K562 (cell line): Measurements from ENCODE around the gene RTN4. TPM values are rescaled to one million over a fixed set of nuclear protein-coding genes. Genes with fewer than 3 reads are reported as not detected.
A peak's percentile ranks its signal among the peaks of the same experiment; 100 is the strongest.

Experiments used
- ARID1B ChIP-seq: fragments of 450-650 bp; IDR thresholded peaks from 2 replicates; pipeline ENCODE4 v1.6.1; 2016; ENCODE audit warnings: antibody characterized with exemption, mild to moderate bottlenecking, inconsistent platforms
- ARID3A ChIP-seq: IDR thresholded peaks from 2 replicates; pipeline ENCODE4 v1.6.1; 2012; ENCODE audit warnings: low read depth, low read length, improper control_type of control experiment, borderline replicate concordance
- BRD9 ChIP-seq: fragments of 450-650 bp; IDR thresholded peaks from 2 replicates; pipeline ENCODE4 v1.6.1; 2018; ENCODE audit warnings: low read depth; ENCODE audit not compliant: partially characterized antibody
- CBFA2T3 ChIP-seq: fragments of 450-650 bp; IDR thresholded peaks from 2 replicates; pipeline ENCODE4 v1.6.1; 2017
- CEBPG ChIP-seq, 3 experiments: fragments of 200-800 bp in 1 of 3; sonication (Bioruptor generic) in 1 of 3; sonication (generic) in 1 of 3; formaldehyde crosslinking in 1 of 3; IDR thresholded peaks in 2 of 3; conservative IDR thresholded peaks in 1 of 3; 2 replicates each; pipeline versions ENCODE4 v1.6.1 to v1.8.0; 2016 to 2022; ENCODE audit warnings: missing compliant biosample characterization in 2 of 3, missing genetic modification characterization in 2 of 3, mild to moderate bottlenecking in 1 of 3, missing genetic modification reagents in 1 of 3
- HDGF ChIP-seq: fragments of 450-650 bp; IDR thresholded peaks from 2 replicates; pipeline ENCODE4 v1.6.1; 2016
- JUND ChIP-seq, 2 experiments: IDR thresholded peaks; 2 replicates in 1 of 2; 3 replicates in 1 of 2; pipeline ENCODE4 v1.6.1; 2011; ENCODE audit warnings: borderline replicate concordance in 2 of 2, low read depth in 2 of 2, low read length in 2 of 2, improper control_type of control experiment in 1 of 2, missing biosample characterization in 1 of 2, missing genetic modification characterization in 1 of 2, missing genetic modification reagents in 1 of 2
- KLF16 ChIP-seq: IDR thresholded peaks from 2 replicates; pipeline ENCODE4 v1.6.1; 2016; ENCODE audit warnings: antibody characterized with exemption
- LCOR ChIP-seq: sonication (generic); formaldehyde crosslinking; IDR thresholded peaks from 2 replicates; pipeline ENCODE4 v1.8.0; 2022; ENCODE audit warnings: mild to moderate bottlenecking, missing genetic modification reagents
- LEF1 ChIP-seq: fragments of 450-650 bp; IDR thresholded peaks from 2 replicates; pipeline ENCODE4 v1.6.1; 2016; ENCODE audit warnings: mild to moderate bottlenecking
- MEF2D ChIP-seq: conservative IDR thresholded peaks from 2 replicates; pipeline ENCODE4 v1.6.1; 2016; ENCODE audit warnings: low read depth, missing genetic modification characterization, missing compliant biosample characterization
- MTA2 ChIP-seq: fragments of 450-650 bp; IDR thresholded peaks from 2 replicates; pipeline ENCODE4 v1.6.1; 2016; ENCODE audit warnings: low read depth
- MTA3 ChIP-seq: fragments of 450-650 bp; formaldehyde crosslinking; IDR thresholded peaks from 2 replicates; pipeline ENCODE4 v1.6.1; 2017; ENCODE audit warnings: mild to moderate bottlenecking, borderline replicate concordance
- PBX2 ChIP-seq, 2 experiments: IDR thresholded peaks in 1 of 2; conservative IDR thresholded peaks in 1 of 2; 2 replicates each; pipeline ENCODE4 v1.6.1; 2016; ENCODE audit warnings: low read depth in 2 of 2, mild to moderate bottlenecking in 1 of 2, missing compliant biosample characterization in 1 of 2, missing genetic modification characterization in 1 of 2, moderate library complexity in 1 of 2
- POLR3G ChIP-seq: IDR thresholded peaks from 2 replicates; pipeline ENCODE4 v1.6.1; 2011; ENCODE audit not compliant: insufficient read length, insufficient replicate concordance; ENCODE audit errors: extremely low read depth
- RBM14 ChIP-seq: fragments of 200-400 bp; formaldehyde crosslinking; IDR thresholded peaks from 2 replicates; pipeline ENCODE4 v1.6.1; 2018; ENCODE audit warnings: low read depth, mild to moderate bottlenecking, low read length, moderate library complexity, borderline replicate concordance; ENCODE audit not compliant: insufficient read depth
- SMARCA4 ChIP-seq: fragments of 450-650 bp; IDR thresholded peaks from 2 replicates; pipeline ENCODE4 v1.6.1; 2016
- SNRNP70 ChIP-seq: fragments of 200-400 bp; formaldehyde crosslinking; optimal IDR thresholded peaks from 2 replicates; pipeline ENCODE3; 2017; ENCODE audit warnings: low read depth, low read length
- SOX6 ChIP-seq: fragments of 450-650 bp; IDR thresholded peaks from 2 replicates; pipeline ENCODE4 v1.6.1; 2014; ENCODE audit warnings: mild to moderate bottlenecking
- TRIM24 ChIP-seq, 2 experiments: fragments of 450-650 bp; IDR thresholded peaks; 2 replicates each; pipeline ENCODE4 v1.6.1; 2016
- VEZF1 ChIP-seq: fragments of 200-800 bp; sonication (Bioruptor generic); IDR thresholded peaks from 2 replicates; pipeline ENCODE4 v1.6.1; 2017; ENCODE audit warnings: missing genetic modification characterization, missing compliant biosample characterization
- ZNF212 ChIP-seq: fragments of 450-650 bp; formaldehyde crosslinking; IDR thresholded peaks from 2 replicates; pipeline ENCODE4 v1.4.0; 2020; ENCODE audit warnings: mild to moderate bottlenecking
- ZNF311 ChIP-seq: fragments of 250-450 bp; sonication (Bioruptor Pico); IDR thresholded peaks from 2 replicates; pipeline ENCODE4 v1.4.0; 2020; ENCODE audit warnings: mild to moderate bottlenecking, moderate library complexity
- polyA plus RNA-seq, 8 experiments: library from polyadenylated mRNA; depleted of rRNA in 4 of 8; stranded (reverse) in 5 of 8; unstranded in 3 of 8; fragments of >200 nt; fragmentation: Nextera tagmentation in 2 of 8; fragmentation: Illumina TruSeq in 1 of 8; extraction: Ambion mirVana in 2 of 8; extraction: Trizol in 1 of 8; gene quantifications; 2 replicates each; pipeline versions ENCODE4 v1.2.1 to v1.2.3, GENCODE V29; 2011 to 2014; ENCODE audit warnings: inconsistent platforms in 1 of 8, missing spikeins in 1 of 8
- total RNA-seq, 7 experiments: library from RNA; depleted of rRNA in 6 of 7; stranded (reverse); fragments of >200 nt in 6 of 7; fragmentation: Illumina TruSeq in 2 of 7; extraction: Trizol in 2 of 7; gene quantifications; 2 replicates each; pipeline versions ENCODE4 v1.2.1 to v1.2.3, GENCODE V29; 2011 to 2021; ENCODE audit warnings: low replicate concordance in 1 of 7

The RTN4 gene
- total and polyA plus RNA-seq, 9 of the 15 experiments (the other 6 are each of a cell fraction or from before 2014, with no cell fraction given) = 73.0 to 248 (median 116) TPM

- TF ChIP-seq PBX2 (CRISPR knock-in tag; IDR thresholded peaks at IDR 0.05; ENCODE audit: low read depth) (no peak), PBX2 (tag; conservative IDR thresholded peaks at IDR 0.05; ENCODE audit: low read depth) (peak; percentile 60), BRD9 (peak; percentile 36), SOX6 (peak; percentile 57; the same call in 1 of the 2 replicates), SNRNP70 (no peak), MTA3 (0 out of 2 replicates have a peak, but pooled peaks have one; percentile 37), SMARCA4 (peak; percentile 81), KLF16 (no peak), MTA2 (peak; percentile 47), ZNF311 (CRISPR knock-in tag) (no peak), VEZF1 (CRISPR knock-in tag) (peak; percentile 27; the same call in 1 of the 2 replicates), ARID3A (0 out of 2 replicates have a peak, but pooled peaks have one; percentile 45), CEBPG (CRISPR knock-in tag; IDR thresholded peaks at IDR 0.05) (0 out of 2 replicates have a peak, but pooled peaks have one; percentile 5), CEBPG (tag; conservative IDR thresholded peaks at IDR 0.05 in 1 of 2, IDR thresholded peaks at IDR 0.05 in 1 of 2) (no peak), JUND (IDR thresholded peaks at IDR 0.05; ENCODE audit: borderline replicate concordance, low read depth, low read length) (peak; percentile 39; the same call in 1 of the 2 replicates), JUND (tag; IDR thresholded peaks at IDR 0.05; ENCODE audit: borderline replicate concordance, low read depth, low read length) (no peak; the same call in 2 of the 3 replicates), ZNF212 (CRISPR knock-in tag) (0 out of 2 replicates have a peak, but pooled peaks have one; percentile 60), HDGF (no peak), TRIM24 (IDR thresholded peaks at IDR 0.05) (0 out of 4 replicates have a peak, but pooled peaks of 1 of the 2 experiments have one; percentile 43), CBFA2T3 (peak; percentile 74), RBM14 (no peak), LEF1 (peak; percentile 31; the same call in 1 of the 2 replicates), MEF2D (tag) (peak; percentile 75), POLR3G (no peak), LCOR (0 out of 2 replicates have a peak, but pooled peaks have one; percentile 22), ARID1B (peak; percentile 90)
Observed at GRCh38 chr2:55059793-55060192, 9.5 kb upstream of the RTN4 start (continued).
